NCI-H345 treated with DMSO at 0.1 percent for 48 hours (cell line): ENCODE results near the gene CD160.
"Not testable (repeated sequence)": the region's sequence is repeated elsewhere in the genome, so short reads cannot be mapped to it uniquely, and the experiment has no call there.

Experiments used
- DNase-seq: peaks from one replicate; lab custom pipeline; 2025; ENCODE audit not compliant: unreplicated experiment; lab: John Stamatoyannopoulos, UW

Gene CD160

DNA sequence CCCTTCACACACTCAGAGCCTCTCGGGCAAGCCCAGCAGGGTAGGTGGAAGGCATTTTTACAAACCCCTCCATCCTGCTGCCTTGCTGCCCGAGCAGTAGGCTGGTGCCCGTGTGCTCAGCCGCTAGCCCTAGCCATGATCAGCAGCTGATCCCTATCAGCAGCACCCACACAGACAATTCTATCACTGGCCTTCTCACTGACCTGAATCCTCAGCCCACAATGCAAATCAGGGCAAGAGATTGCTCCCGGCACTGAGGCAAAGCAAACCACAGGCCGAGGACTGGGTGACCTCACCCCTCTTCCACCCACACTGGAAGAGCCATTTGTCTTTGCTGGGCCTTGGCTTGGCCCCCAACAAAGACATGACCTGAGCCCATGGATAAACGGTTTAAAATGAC, 11.2 kb upstream of the CD160 start:
- no peak for DNase-seq

DNA sequence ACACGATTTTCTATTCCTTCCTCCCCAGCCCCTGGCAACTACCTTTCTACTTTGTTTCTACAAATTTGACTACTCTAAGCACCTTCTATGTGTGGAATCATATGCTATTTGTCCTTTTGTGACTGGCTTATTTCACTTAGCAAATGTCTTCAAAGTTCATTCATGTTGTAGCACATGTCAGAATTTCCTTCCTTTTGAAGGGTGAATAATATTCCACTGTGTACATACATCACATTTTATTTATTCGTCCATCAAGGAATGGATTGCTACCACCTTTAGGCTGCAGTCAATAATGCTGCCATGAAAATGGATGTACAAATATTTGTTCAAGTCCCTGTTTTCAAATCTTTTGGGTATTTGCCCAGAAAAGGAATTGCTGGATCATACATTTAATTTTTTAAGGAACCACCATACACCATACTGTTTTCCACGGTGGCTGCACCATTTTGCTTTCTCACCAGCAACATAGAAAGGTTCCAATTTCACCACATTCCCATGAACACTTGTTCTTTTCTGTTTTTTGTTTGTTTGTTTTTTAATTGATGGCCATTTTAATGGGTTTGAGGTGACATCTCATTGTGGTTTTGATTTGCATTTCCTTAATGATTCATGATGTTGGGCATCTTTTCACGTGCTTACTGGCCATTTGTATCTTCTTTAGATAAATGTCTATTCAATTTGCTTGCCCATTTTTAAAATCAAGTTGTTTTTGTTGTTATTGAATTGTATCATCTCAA, 8.8 kb upstream of the CD160 start:
- no peak for DNase-seq

DNA sequence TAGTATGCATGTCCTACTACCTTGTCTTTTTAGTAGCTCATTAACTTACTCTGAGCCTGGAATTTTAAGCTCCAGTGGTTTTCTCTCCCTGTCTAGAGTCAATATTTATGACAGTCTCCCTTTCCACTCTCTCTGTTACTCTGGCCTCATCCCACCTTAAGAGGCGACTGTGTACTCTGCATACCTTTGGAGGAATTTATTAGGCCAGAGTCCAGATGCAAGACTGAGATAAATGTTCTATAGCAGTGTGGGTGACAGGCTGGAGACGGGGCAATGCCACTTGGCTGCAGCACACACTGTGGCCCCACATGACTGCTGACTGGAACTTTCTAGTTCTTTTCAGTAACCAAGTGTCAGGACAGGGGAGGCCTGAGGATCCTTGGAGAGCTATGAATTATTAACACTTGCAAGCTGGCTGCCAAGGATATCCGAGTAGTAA, 8.1 kb upstream of the CD160 start:
- no peak for DNase-seq

DNA sequence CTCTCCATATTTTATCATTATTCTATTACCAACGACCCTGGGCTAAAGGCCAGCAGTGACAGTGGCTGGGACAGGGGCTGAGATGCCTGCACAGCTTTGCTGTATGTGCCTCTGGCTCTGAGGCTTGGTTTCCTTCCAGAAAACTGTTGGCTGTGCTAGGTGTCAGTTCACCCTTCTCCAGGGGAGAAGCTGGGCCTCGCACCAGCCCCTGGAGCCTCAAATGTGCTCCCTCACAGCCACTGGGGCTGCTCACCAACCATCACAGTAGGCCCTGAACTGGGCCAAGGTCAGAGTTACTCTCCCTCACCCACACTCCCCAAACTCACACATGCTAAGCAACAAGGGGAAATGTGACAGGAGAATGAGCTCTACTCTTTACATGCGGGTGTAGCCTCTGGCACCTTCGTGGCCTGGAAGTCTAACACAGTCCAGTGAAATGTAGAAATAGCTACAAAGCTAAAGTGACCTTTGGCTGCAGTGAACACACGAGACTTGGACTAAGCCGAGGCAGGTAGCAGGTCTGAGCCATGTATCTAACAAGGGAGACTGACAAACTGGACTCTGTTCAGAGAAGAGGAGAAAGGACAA, 4.7 kb upstream of the CD160 start:
- no peak for DNase-seq

DNA sequence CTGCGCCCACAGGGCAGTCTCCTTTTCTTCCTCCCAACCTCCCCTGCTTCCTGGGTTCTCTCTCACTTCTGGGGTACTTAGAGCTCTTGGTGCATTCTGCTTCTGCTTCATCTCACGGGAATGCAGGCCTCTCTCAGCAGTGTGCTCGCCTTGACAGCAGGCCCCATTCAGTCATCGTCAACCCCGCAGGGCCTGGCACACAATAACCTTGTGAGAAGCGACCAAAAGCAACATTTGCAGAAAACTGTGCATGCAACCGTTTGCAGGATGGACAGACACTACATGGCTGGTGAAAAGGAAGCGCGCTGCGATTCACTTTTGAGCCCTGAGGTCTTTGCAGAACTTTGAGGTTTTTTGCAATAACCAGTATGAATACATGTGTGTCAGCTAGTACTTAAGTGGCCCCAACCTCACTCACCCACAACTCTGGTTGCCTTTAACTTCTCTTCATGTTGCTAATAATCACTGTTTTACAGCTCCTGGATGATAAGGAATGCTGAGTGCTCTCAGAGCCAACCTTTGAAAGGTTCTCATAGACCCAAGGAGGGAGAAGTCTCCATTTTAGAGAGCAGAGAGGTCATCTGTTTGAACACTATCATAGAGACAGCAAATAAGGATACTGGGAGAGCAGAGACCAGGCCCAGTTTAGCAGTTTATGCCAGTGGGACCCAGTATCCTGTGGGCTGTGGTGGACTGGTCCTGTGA, 2.5 kb upstream of the CD160 start:
- DNase-seq = no peak

DNA sequence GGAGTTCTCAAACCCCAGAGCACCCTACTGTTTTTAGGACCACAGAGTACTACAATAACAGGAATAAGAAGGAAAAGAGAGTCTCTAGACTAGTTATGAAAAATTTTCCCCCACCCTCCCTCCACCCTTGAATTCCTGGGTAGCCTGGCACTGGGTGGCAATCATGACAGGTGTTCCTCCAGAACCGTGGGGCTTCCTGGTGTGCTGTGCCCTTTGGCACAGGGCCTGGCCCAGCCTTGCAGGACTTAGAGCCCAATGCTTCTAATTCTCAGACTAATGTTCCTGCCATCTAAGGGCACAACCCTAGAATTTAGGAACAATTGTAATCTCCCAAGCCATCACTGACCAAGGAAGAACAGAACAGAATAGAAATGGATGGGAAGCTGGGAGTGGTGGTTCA, 1.5 kb upstream of the CD160 start:
- no peak for DNase-seq

DNA sequence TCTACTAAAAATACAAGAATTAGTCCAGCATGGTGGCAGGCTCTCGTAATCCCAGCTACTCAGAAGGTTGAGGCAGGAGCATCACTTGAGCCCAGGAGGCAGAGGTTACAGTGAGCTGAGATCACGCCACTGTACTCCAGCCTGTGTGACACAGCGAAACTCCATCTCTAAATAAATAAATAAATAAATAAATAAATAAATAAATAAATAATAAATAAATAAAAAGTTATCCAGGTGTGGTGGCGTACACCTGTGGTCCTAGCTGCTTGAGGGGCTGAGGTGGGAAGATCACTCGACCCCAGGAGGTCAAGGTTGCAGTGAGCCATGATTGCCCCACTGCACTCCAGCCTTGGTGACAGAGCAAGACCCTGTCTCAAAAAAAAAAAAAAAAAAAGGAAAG, 834 bp upstream of the CD160 start:
- not testable (repeated sequence) for DNase-seq

DNA sequence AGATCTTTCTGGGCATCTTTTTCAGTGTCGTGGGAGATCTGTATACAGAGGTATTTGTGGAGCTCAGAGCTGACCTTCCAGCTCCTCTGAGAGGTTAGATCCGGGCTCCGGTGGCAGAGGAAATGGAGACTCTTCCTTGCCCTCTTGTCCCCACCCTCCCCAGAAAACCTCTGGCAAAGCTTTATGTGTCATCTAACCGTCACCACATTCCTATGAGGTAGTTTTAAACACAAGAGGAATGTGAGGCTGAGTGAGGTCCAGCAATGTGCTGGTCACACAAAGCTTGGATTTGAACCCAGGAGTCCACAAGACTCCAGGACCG, 1.2 kb downstream of the CD160 start:
- no peak for DNase-seq

DNA sequence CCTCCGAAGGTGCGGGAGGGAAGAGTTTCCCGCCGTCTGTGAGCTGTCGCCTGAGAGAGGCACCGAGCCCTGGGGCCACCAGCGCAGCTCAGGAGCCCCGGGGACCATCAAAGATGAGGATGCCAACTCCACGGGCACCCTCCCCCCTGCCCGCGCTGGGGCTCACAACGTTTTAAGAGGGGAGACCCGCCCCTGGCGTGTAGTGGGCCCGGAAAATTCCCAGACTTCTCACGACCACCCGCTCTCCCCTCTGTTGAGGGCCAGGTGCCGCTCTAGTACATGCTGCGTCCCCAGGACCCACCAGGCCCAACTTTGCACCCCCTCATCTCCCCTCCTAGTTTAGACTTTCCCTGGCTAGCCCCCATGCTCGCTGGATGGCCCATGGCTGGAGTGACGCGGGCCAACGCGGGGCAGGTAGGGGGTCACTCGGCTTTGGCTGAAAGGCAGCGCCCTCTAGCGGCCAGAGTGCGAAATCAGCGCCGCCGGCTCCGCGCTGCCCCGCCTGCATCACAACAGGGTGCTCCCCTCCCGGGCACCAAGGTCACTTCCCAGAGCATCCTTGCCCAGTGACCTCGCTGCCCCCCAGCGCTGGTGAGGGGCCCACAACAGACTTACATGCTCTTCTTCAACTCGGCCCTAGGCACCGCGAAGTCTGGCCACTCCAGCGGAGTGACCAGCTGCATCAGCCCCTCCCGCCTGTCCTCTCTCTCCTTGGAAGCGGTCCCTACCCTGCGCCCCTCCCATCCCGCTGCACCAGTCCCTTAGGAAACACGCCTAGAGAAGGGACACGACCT, 1.8 kb downstream of the CD160 start:
- DNase-seq = peak; percentile 85

DNA sequence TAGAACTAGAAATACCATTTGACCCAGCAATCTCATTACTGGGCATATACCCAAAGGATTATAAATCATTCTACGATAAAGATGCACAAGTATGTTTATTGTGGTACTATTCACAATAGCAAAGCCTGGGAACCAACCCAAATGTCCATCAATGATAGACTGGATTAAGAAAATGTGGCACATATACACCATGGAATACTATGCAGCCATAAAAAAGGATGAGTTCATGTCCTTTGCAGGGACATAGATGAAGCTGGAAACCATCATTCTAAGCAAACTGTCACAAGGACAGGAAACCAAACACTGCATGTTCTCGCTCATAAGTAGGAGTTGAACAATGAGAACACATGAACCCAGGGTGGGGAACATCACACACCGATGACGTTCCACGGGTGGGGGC, 6.9 kb downstream of the CD160 start:
- DNase-seq = not testable (repeated sequence)

DNA sequence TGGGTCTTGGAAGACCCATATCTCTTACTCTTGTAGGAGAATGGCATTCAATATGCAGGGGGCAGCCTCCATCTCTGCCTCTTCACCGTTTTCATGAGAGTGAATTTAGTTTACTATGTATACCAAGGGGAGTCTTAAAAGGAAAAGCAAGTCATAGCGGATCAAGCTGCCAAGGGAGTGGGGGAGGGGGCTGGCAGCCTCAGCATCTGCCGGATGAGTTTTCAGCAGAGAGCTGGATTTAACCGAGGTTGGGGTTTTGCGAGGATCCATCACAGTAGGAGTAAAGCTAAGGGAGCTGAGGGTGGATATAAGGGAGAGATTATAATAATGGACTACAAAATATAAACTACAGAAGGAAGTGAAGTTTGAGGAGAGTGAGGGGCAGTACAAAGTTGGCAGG, 9.9 kb downstream of the CD160 start:
- no peak for DNase-seq

DNA sequence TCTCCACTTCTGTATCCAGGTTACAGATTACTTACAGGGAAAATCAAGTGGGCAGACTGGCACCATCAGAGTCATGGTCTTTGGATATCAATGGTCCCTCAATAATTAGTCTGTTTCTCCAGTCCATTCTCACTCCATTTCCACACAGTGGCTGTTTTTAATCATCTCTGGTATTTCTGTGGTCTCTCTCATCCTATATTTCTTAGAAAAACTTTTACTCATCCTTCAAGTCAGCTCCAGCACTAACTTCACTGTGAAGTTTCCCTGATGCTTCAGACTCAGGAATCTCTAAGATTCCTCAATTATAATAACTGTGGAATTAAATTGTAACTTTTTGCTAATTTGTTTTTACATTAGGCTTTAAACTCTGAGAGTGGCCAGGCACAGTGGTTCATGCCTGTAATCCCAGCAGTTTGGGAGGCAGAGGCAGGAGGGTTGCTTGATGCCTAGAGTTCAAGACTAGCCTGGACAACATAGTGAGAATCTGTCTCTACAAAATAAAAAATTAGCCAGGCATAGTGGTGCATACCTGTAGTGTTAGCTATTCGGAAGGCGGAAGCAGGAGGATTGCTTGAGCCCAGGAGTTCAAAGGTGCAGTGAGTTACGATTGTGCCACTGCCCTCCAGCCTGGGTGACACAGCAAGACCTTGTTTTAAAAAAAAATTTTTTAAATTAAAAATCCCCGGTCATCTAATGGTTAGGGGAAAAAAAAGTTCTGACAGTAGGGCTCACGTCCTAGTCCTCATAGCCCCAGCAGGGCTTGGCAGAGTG, 10.6 kb downstream of the CD160 start:
- no peak for DNase-seq

DNA sequence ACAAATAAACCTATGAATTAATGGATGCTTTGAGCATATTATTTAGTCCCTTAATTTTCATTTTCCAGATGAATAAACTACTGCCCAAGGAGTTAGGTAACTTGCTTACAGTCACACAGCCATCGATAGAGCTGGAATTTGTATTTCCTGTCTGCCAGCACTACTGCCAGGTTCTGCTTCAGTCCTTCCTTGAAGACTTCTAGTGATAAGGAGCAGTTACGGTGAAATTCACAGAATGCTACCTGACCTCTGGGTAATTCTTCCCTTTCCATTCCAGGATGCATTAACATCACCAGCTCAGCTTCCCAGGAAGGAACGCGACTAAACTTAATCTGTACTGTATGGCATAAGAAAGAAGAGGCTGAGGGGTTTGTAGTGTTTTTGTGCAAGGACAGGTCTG, 11.2 kb downstream of the CD160 start:
- no peak for DNase-seq

DNA sequence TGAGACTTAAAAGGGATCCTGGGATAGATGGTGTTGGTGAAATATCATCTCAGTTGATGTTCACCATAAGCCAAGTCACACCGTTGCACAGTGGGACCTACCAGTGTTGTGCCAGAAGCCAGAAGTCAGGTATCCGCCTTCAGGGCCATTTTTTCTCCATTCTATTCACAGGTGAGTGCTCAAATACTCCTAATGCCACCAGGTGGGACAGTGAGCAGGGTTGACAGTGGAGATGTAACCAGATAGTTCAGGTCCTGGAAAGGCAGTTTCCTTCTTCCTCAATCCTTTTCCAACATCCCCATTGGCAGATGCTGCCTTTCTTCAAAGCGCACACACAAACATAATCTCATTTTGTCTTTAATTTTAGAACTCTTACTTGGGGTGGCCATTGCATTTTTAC, 11.6 kb downstream of the CD160 start:
- DNase-seq = no peak

DNA sequence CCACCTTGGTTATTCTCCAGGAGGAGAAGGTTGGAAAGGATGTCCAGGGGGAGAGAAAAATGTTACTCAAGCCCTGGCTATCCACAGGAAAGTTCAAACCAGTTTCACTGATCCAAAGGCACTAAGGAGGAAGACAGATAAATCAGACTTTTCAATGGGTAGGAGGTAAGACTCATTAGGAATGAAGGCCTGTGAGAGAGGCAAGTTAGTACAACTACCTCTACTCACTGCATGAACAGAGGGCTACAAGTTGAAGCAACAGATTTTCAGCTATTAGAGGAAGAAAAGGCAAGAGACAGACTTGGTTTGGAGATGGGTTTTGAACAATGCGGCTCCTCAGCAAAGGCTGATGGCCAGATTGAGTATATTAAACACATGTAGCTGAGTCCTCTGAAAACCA, 16.9 kb downstream of the CD160 start:
- DNase-seq = no peak

DNA sequence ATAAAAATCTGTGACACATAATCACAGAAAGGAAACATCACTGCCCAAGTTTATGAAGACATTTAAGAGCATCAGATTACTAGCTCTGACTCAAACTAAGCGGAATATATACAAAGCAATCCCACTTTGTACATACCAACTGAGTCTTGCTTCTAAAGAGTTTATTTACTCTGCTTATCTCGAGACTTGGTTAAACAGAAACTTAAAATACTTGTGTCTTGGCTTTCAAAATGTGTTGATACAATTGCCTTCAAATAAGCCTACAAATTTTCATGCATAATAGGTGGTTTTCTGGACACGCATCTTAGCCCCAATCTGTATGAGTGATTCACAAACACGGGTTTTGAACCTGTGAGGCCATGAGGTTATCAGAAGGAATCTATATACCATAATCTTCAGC, 21.0 kb downstream of the CD160 start:
- no peak for DNase-seq

DNA sequence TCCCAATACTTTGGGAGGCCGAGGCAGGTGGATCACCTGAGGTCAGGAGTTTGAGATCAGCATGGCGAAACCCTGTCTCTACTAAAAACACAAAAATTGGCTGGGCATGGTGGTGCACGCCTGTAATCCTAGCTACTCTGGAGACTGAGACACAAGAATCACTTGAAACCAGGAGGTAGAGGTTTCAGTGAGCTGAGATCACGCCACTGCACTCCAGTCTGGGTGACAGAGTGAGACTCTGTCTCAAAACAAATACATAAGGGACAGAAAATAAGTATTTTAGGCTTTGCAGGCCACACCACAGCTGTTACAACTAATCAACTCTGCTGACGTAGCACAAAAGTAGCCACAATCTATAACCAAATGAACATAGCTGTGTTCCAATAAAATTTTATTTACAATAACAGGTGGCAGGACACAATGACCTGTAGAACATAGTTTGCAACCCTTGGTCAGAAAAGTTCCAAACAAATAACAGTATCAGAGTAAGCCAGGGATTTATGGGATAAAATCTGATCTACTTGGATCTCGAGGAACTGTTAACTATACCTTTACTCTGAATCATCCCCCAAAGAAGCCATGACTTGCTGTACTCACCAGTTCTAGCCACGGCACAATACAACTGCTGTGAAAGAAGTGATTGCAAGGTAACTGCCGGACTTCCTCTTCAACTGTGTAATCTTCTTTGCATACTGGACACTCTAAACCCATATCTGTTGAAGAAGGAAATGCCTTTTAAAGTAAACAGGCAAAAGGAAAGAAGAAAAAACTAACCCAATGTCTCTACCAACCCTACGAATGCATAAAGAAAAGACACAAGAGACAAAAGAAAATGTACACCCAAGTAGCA, 28.3 kb downstream of the CD160 start:
- DNase-seq = no peak

DNA sequence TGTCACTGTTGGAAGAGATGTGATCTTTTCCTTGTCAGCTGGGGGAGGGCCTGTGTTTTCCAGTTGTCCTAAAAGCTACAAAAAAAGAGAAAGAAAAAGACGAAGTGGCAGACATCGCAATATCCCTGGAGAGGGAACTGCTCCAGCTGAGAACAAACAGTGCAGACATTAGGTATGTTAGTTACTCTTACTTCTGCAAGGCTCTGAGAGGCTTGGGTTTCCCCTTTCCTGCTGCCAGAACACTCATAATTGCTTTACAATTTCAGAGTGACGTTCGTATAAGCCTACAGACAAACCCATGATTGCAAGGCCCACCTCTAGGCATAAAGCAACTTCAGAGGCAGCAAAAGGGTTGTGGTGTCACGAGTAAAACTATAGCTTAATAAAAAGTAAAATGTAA, 31.1 kb downstream of the CD160 start:
- DNase-seq = no peak

DNA sequence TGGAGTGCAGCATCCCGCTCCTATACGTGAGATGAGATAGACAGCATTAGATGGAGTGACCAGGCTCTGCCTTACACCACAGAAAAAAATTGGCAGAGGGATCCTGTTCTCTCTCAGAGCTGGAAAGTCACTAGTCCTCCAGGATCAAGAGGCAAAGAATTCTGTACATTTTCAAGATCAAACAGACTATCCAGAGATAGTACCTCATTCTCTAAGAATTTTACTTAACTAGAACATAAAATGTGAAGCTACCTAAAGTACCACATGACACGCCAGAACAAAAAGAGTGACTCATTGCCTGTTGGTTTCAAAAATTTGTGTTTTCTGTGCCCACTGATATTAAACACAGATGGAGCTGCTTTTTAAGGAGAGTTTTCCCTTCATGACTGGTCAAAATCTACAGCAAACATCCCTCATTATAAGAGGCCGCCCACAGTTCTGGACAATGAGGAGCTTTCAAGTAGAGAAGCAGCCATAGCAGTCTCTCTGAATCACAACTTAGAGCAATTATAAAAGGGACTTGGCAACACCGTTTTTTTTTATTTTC, 32.3 kb downstream of the CD160 start:
- no peak for DNase-seq

DNA sequence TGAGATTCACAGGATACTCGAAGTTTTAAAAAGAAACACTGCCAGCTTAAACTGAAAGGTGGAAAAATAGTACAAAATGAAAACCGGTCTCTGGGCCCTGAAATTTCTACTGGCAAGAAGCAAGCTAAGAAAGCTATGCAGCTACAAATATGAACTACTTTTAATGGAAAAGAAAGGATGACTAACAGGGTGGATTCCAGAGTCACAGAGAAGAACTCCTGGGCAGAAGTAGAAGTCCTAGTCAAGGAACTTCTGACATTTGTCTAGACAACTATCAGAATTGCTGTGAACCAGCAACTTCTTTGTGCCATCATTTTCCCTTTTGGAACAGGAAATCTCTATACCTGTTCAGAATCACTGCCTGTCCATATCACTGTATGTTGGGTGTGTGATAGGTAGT, 38.1 kb downstream of the CD160 start:
- no peak for DNase-seq
